HG03159 (cell line): ENCODE results near the gene HCN1.
A peak's percentile ranks its signal among the peaks of the same experiment; 100 is the strongest.

Source experiments
- ATAC-seq: cut with Tn5 transposase; IDR thresholded peaks from one replicate; pipeline ENCODE4 v1.9.1; 2021; ENCODE audit warnings: mild to moderate bottlenecking, moderate library complexity; ENCODE audit not compliant: unreplicated experiment

The HCN1 gene

DNA sequence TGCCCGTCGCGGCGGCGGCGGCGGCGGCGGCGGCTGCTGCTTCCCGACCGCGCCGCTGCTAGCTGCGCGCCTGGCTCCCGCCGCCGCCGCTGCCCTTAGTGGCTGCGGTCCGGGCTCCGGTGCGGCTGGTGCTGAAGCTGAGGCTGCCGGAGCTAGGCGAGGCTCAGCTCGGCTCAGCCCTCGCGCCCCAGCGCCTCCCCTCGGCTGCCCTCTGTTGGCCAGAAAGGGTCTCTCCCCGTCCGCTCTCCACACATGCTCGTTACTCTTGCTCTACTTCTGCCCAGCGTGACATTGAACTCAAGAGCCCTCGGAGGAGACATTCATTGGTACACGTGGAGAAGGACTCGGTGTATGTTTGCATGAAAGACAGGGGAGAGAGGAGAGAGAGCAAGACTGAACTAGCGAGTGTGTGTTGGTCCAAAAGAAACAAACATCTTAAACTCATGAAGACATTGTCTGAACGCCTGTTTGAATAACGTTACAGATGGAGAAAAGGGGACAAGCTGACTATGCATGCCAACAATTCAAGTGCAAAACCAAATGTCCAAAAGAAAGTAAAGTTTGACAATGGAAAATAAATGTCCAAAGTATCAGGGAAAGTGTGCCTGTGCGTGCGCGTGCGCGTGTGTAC is at the start of gene HCN1:
HCN1 (minus strand) TSS at position 175 of the 631 bp plus-strand sequence.
- ATAC-seq, result peak; percentile 86

DNA sequence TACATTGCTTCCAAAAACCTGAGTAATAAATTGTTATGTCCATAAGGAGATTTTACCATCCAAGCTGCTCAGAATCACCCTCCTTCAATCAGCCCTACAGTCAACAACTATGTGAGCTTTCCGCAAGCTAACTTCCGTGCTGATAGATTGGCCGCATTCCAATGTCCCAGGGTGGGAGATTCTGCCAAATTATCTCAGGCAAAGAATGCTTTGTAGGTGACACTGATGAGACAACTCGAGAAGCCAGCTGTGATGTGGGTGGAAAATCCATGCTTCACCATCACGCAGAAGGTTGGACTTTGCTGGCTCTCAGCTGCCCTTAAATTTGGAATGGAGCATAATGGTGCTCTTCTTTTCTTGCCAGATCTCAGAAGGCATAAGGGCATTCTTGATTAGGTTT is 44.9 kb upstream of the HCN1 start:
- no peak for ATAC-seq

DNA sequence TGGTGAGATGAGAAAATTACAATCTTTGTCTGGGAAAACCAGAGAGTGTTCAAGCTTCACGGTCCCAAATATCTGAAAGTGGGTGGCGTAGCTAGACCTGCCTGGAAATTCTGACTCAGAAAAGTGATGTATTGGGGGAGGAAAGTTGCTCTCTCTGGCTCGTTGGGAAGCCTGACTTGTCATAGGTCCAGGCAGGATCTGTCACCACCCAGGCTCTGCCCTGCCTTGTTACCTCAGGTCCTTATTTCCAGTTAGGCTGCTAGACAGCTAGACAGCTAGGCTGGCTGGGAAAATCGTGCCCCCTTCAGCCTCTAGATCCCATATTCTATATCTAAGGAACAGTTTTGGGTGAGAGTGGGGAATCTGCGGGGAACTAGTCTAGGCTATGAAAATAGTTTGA is 41.0 kb upstream of the HCN1 start:
- ATAC-seq, result no peak

DNA sequence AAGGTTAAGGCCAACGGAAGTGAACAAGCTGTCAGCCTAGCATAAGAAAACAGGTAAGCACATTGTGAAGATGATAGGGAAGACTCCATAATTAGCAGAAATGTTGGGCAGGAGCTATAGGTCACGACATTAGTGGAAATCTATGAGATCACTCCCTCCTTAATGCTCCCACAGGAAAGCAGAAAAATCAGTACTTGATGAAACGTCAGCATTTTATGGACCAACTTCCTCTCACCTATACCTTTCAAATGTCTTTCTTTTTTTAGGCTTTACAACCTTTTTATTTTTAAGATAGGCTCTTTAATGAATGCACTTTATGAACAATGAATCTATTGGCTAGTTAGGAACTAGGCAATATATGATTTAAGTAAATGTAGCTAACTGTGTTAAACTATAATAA is 29.4 kb upstream of the HCN1 start:
- no peak for ATAC-seq

DNA sequence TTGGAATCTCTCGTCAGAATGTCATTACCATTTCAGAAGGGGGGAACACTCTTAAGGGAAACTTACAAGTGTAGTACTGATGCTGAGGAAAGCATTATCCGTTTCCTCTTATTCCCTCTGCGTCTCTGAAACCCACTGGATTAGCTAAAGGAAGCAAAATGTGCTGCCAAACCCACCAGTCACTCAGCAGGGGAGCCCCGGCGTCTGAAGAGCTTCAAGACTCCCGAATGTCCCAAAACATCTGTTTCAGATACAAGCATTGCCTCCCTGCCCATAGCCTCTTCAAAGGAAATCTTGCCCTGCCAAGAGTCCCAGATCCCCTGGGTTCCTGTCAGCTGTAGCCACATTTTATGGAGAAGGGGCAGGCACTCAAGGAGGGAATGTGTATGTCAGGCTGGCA is 1.0 kb upstream of the HCN1 start:
- no peak for ATAC-seq

DNA sequence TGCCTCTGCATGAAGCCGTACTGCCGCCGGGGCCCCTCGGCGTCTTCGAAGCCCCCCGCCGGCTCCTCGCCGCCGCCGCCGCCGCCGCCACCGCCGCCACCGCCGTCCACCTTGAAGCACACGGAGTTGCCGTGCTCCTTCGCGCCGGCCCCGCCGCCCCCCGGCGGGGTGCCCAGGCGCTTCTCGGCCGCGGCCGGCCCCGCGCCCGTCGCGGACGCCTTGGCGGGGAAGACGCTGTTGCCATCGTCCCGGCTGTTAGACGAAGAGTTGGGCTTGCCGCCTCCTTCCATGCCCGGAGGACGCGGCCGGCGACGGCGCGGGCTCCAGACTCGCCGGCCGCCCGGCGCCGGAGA is 400 bp downstream of the HCN1 start:
- ATAC-seq, result peak; percentile 22

DNA sequence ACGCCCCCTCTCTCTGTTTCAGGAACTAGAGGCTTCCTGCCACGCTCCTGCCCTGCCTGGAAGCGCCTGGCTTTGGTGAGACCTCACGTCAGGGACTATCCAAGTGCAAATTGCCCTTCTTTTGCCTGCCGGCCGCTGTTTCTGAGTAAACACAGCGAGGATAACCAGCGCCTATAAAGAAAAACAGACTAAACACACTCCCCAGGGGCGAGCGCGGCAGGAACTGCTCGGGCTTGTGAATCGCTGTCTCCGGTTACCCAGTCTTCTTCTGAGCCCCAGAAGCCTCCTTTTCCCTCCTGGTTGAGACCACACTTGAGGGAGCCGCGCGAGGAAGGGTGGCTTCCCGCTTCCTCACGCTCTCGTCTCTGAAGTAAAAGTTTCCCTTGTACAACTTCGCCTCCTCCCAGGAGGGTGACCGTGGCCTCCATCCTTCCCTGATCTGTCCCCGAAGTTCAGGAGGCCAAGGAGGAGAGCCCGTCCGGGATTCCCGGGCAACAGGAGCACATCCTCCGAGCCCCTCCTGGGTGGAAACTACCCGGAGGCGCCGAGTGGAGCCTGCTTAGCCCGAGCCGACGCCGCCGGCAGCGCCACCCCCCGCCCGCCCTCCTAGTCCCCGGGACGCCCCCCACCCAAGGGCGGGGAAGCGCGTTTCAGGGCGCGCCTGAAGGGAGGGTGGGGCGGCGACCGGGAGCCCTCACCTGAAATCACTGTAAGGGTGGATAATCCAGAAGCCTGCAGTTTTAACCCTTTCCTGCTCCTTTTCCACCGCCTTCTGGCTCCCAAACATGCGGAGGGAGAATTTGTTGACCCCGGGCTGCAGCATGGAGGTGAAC is 993 bp downstream of the HCN1 start:
- no peak for ATAC-seq

DNA sequence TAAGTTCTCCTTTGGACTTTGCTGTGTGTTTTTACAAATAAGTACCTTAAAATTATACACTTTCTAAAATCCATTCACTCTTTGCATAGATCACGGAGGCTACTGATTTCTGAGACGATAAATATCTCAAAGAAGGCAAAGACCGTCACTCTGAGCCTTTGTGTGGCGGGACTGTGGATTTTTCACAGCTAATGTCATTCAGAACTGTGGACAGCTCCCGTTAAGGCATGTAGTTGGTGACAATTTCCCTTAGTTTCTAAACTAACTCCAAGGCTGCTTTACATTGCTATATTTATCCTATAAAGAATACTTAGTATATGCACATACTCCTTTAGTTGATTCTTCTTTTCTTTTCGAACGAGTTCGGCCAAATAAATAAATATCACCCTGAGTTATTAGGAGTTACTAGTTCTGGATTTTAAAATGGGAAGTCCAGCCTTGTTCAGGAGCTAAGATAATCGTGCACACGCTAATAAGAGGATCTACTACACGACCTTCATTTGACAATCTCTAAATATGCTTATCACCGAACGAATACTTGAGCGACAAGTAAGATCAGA is 1.8 kb downstream of the HCN1 start:
- ATAC-seq, result no peak

DNA sequence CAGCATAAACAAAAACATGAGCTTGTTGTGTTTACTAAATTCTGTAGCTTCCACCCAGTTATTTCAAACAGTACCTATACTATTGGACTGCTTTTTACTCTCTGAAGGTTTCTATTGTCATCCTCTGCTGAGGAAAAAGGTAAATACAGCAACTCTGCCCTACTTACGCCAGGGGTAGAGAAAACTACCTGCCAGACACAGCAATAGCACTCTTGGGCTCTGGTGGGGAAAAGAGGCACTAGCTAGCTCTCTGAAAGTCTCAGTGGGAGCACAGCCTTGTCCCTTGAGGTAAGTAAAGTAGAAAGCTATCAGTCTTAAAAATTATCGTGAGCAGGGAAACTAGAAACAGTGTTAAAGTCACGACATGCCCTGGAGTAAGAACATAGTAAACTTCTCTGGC is 3.7 kb downstream of the HCN1 start:
- no peak for ATAC-seq

DNA sequence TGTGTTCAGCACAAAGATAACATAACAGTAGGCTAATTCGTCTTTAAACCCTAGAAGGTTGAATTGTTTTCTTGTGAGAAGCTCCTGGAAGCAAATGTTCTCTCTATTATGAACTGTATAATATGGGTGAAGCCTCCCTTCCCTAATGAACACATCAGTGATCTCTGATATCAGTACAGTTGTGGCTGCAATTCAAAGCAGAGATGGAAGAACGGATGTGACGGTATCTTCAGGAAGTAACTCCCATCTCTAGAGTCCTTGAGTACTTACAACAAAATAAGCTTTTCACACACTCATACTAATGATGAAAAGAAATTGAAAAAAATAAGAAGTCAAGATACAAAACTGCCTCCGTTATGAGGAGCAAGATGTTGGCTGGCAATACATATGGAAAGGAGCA is 4.5 kb downstream of the HCN1 start:
- ATAC-seq, result no peak

DNA sequence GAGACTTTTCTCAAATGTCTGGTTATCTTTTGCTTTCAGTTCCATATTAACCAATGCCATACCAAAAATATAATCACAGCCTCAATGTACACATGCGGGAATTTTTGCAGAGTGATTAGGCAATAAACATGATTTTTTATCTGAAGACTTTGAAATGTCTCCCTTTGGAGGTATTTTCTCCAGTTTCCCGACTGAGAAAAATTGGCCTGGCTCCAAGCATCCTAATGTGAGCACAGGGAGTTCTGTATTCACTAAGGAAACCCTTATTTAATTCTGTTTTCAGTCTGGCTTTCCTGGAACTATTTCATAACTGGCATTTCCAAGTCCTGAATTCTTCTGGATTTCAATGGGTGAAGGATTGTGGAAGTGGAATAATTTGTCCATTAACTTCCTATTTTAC is 8.5 kb downstream of the HCN1 start:
- no peak for ATAC-seq

DNA sequence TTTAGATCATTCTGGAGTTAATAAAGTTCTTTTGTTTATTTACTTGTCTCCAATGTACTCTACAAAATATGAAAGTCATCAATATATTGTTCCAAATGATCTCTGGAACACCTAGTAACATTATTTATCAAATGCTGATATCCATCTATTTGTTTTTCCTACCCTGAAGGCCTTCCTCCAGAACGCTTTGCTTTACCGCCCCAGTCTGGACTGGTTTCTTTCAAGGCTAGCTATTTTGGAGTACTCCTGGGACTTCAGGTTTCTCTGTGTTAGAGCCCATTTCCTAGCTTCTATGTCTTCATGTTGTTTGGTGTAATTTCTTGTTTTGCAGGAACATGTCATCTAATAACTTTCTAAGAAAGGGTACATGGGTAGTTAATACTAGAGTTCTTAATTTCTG is 9.6 kb downstream of the HCN1 start:
- no peak for ATAC-seq

DNA sequence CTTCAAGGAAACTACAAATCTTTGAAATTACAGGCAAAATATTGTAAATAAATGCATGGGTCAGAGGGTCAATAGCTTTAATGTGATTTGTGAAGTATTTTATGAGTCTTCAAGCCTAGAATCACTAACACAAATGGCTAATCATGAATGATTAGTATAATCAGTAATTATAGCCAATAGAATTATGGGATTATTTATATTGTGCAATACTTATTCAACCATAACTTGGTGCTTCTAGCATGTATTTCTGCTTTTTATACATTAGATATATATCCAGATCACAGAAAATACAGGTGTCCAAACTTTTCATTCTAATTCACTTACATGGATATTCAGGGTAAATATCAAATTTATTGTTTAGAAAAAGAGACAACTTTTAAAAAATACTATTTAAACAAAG is 12.1 kb downstream of the HCN1 start:
- ATAC-seq, result no peak

DNA sequence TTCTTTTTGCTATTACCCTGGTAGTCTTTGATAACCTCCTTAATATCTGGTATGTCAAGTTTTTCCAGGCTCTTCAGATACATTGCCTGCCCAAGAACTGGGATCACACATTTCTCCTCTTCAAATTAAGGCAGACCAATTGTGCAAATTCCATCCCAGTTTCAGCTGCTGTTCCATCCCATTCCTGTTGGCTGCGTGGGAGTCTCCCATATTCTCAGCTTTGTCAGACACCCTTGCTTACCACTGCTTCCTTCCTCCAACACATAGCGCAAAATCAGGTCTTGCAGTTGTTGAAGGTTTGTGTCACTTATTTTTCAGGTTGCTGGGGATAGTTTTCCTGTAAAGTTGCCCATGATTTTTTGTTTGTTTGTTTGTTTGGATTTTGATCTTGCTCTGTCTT is 15.2 kb downstream of the HCN1 start:
- ATAC-seq, result no peak

DNA sequence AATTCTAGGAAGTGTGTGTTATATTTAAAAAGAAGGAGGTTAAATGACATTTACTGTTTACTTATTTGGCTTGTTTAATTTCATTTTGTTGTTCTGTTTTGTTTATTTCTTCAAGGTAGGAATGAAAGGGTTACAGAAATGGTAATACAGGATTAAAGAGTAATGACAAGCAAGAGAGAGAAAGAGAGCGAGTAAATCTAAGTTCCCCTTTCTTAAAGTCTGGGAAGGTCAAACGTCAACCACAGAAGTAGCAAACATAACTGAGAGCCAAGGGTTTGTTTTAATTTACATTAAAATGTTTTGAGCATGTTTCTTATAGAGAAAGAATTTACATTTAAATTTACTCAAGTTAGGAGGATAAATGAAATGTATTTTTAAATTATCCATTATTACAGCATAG is 18.7 kb downstream of the HCN1 start:
- no peak for ATAC-seq

DNA sequence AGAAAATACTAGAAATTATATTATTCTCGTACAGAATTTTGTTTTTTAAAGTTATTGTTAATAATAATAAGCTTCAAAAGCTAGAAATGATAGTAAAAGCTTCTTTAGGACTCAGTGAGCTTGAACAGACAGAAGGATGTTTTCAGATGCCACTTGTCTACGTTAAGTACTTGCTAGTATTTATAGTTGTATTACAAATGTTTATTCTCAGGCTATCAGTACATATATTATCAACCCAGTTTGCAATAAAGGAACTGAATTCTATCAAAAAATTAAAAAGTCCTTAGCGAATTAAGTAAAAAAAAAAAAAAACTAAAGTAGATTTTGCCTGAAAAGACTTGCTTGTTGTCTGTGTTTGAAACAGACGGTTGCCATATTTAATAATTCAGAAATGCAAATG is 23.9 kb downstream of the HCN1 start:
- no peak for ATAC-seq

DNA sequence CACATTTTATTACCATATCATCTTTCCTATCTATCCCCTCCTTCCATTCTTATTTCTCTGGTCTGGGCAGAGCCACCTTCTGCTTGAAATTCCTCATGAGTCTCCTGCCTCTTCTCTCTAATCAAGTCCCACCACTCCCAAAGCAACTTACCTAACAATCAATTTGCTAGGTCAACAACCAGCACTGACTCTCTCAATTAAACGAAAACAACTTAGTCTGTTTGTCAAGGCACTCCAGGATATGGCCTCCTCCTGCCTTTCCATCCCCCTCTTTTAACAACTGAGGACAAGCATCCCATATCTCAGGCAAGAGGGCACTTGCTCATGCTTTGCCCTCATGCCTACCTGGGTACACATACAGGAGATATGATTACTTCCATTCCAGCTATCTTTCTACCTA is 47.4 kb downstream of the HCN1 start:
- ATAC-seq, result no peak

DNA sequence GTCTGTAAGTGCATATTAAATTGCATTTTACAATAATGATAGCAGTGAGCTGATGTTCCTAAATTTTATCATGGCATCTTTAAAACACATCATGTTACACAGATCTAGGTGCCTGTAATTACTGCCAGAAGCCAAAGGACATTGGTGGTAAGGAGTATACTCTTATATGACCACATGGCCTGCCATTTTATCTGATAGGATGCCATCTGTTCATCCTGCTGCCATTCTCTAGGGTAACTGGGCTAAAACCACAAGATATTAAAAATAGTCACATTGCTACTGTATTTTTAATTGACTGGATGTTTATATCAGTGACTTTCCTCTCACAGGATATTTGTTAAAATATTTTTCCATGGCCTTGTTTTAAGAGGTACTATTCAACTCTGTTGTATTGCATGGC is 53.1 kb downstream of the HCN1 start:
- no peak for ATAC-seq

DNA sequence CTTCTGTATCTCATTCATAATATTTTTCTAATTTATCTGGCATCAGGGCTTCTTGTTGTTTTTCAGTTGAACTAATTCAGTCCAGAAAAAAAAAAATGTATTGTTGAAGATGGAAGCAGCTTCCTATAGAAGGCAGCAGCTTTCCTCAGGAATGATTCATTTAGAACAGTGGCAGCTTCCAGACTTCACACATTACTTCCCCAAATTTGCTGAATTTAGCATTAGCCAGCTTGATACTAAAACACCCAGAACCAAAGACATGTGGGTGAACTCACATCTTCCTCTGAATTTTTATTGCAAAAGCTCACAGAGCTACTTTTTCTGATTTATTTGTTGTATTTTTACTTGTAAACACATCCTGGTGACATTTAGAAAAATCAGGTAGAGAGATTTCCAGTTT is 53.8 kb downstream of the HCN1 start:
- no peak for ATAC-seq

DNA sequence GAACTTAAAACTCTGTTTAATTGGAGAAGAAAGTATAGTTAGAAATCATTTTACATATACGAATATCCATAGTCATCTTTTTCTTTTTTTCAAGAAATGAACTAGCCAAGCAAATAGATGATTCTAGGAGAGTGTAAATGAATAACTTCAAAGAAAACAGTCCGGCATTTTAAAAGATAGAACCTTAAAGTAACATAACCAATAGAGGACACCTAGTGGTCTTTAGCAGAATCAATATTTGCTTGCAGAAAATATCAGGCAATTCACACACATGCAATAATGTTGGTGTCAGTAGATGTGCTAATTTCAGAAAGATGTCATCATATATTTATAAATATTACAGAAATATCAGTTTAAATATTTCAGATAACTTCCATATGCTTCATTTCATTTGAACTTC is 57.1 kb downstream of the HCN1 start:
- ATAC-seq, result no peak

DNA sequence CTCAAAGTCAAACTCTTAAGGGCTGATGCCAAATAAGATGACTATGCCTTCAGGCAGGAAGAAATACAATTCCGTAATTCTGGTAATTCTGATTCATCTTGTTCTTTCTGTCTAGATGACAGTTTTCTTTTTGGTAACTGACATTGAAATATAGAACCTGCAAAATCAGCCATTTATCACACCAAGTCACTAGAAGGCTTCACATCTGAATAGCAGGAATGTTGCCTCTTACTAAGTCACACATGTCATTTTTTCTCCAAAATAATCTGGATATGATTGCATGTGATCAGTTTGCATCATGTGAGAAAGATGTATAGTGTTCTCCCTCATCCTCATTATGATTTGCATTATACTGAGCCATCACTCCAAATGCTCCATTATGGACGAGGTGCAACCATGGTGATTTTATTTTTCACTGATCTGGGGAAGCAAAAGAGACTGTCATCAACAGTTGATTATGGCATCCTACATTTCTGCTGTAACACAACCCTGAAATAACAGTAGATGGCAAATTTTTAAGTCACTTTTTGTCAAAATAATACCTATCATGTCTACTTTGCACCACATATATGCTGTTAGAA is 69.0 kb downstream of the HCN1 start:
- ATAC-seq, result no peak

DNA sequence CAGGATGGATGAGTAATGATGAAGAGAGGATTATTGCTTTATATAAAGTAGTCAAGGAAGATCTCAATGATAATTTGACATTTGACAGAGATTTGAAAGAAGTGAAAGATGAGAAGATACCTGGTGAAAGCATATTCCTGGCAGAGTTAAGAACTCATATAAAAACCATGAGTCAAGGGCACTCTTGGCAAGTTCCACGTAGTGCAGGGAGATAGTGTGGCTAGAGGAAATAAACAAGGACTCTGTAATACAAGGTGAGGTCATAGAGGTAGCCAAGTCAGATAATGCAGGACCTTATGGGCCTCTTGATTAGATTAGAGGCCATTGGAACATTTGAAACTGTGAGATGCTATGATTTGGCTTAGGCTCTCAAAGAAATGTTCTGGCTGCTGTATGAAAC is 72.3 kb downstream of the HCN1 start:
- no peak for ATAC-seq
